GM21723 (cell line): ENCODE data around the gene POP4.

ENCODE experiments used
- ATAC-seq: cut with Tn5 transposase; IDR thresholded peaks from one replicate; pipeline ENCODE4 v1.9.1; 2021; ENCODE audit warnings: mild to moderate bottlenecking, moderate library complexity; ENCODE audit not compliant: unreplicated experiment

Gene POP4

DNA sequence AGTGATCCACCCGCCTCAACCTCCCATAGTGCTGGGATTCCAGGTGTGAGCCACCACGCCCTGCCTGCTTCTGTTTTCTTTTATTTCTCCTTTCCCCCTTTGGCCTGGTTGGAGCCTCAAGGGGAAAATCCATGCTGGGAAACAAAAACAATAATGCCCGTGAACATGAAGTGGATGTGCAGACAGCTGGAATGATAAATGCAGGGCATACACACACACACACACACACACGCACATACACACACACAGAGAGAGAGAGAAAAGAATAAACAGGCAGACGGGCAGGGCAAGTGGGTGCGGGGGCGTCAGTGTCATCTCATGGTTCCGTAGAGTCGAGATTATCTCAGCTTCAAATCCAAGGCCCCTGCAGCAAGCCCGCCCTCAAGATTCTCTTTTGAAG lies 54.8 kb downstream of the POP4 start:
- no peak for ATAC-seq

DNA sequence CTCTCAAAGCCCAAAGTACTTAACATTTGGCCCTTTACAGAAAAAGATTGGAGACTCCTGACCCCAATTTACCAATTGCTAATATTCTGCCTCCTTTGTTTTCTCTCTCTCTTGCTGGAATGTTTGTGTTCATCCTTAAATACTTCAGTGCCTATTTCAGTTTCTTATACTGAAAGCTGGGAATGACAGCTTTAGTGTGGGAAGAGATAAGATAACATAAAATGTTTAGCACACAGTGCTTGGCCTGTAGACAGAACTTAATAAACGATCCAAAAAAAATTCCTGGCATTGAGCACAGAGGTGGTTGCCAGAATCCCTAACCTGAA lies 56.2 kb downstream of the POP4 start:
- no peak for ATAC-seq

DNA sequence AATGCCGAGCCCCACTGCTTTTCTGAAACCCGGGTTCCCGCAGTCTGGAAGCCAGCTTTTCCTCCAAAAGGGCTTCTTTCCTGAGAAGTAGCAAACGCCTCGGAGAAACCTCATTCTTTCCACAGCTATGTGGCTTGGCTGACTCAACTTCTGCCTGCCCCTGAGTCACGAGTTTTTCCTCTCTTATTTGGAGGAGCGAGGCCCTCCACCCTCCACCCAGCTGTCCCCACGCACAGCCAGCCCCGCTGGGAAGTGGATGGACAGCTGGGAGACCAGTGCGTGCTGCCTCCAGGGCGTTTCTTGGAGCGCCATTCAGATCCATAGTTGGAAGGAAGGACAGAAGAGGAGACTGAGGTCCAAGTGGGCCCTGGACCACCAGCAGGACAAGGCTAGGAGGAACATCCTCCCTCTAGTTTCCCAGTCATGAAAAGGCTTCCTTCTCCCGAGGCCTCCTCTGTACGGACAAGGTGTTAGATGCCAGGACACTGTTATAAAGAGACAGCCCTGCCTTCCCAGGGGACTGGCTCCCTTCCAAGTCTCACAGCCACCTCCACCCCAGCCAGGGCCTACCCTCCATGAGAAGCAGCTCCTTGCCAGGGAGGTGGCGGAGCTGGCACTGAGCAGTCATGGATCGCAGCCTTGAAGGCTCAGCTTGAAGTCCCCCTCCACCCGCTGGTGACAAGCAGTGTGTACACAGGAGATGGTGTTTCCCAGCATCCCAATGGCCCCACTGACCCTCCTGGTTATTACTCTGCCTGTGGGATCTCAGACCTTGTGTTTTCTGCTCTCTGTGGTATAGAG lies 56.7 kb downstream of the POP4 start:
- no peak for ATAC-seq

DNA sequence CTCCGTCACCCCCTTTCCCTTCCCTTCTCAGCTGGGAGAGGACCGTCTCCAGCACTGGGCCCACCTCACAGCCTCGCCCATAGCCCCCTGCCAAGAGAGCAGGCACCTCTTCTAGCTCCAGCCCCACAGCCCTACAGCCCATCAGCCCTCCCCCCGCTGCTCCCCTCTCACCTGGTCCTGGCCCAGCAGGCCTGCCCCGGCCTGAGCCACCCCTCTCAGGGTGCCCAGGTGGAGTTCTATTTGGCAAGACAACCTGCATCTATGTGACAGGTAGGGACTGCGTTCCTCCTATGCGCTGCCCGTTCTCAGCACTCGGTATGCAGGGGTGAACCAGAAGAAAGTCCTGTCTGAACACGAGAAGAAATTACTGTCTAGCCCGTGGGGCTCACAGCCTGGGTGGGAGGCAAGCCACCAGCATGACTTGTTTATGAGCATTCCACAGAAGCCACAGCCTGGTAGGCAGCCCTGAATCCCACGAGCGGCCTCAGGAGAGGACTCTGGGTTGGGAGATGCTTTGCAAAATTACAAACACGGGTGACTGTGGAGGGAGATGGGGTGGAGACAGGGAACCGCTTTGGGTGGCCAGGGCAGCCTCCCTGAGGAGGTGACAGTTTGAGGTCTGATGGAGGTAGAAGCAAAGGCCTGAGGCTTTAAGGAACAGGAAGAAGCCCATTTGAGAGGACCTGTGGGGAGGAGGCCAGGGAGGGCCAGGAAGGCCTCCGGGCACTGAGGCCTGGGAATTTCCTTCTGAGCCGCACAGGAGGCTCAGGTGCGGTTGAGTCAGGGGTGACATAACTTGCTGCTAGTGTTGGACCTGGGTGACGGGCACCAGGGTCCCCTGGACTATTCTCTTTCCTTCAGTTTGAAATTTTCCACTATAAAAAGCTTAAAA lies 58.0 kb downstream of the POP4 start:
- ATAC-seq = no peak

DNA sequence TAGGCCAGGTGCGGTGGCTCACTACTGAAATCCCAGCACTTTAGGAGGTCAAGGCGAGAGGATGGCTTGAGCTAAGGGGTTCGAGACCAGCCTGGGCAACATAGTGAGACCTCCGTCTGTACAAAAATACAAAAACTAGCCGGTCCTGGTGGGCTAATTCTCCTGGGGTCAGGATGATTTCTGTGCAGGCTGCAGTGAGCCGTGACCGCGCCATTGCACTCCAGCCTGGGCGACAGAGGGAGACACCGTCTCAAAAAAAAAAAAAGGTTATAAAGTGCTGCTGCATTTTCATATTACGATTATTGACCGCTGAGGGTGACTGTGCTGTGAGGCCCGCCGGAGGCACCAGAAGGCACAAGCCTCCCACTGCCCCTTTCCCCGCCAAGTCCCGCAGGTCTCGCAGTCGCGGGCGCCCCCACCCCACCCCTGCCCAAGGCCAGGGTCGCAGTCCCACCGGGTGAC lies 58.7 kb downstream of the POP4 start:
- no peak for ATAC-seq

DNA sequence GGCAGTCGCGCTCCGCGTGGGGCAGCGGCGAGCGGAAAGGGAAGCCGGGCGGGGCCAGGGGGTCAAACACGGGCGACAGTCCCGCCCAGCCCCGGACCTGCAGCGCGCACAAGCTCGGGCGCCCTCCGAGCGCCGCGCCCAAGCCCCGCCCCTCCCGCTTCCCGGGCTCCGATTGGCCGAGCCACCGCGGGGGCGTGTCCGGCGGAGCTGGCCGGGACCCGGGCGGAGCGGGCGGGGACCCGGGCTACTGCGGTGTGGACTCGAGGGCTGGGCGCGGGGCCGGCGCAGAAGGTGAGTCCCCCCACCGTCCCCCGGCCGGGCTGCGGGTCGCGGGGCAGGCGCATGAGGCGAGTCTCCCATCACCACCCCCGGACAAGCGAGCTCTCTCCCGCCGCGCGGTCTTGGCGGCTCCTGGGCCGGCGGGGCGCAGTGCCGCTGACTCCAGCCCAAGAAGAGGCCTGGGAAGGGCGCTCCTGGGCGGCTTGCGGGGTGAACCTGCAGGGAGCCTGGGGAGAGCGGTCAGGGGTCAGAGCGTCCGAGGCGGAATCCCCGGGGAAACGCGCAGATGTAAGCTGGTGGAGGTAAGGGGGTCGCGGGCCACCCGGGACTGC lies 59.2 kb downstream of the POP4 start, which contains the start of gene PLEKHF1:
PLEKHF1 (plus strand) TSS at position 247 of the 611 bp plus-strand sequence. CDS start 8,379 bp downstream, outside the sequence.
- ATAC-seq = peak; percentile 79

DNA sequence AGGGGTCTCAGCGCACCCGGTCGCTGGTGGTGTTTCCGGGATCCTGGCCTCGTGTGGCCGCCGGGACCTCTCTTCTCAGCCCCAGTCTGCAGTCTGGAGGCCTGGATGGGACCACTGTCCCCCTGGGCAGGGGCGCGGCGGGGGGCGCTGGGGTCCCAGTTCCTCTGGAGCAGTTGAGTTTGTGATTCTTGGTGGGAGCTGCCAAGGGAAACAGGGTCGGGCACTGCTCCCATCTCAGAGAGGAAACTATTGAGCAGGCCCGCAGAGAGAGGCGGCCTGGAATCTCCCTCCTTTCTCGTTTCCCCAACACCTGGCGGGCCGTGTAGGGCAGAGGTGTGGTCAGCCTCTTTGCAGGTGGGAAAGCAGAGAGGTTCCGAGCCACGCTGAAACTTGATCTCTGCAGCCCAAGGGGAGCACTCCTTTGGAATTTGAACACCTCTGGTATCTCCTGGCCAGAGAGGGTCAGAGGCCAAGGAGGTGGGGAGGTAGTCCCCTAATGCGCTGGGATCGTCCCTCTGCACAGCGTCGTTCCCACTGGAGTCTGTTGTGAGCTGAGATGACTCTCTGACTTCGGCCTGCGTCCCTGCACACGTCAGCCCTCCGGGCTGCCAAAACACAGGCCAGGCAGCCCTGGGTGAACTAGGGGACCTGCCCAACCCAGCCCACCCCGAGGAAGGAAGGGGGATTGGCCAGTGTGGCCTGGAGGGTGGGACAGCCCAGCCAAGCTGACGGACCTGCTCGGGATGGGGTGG lies 59.9 kb downstream of the POP4 start:
- ATAC-seq = no peak
